Measurements from ENCODE around the gene ABCA1. TPM values are rescaled to one million over a fixed set of nuclear protein-coding genes. Genes with fewer than 3 reads are reported as not detected.
"Not testable (repeated sequence)": the region's sequence is repeated elsewhere in the genome, so short reads cannot be mapped to it uniquely, and the experiment has no call there.

The ABCA1 gene
- total and polyA plus RNA-seq, 2 donors (not counting 1 experiment from before 2014, with no cell fraction given), result 11.5 to 60.4 TPM

GRCh38 chr9:104774132-104774531, 153.8 kb downstream of the ABCA1 start:
- Histone ChIP-seq H3K9me3 (ENCODE audit: control insufficient read depth, insufficient read depth, low read depth, low read length) (no peaks in the 10 kb centered on the region), H4K20me1 (ENCODE audit: control insufficient read depth, extremely low read depth, insufficient read depth, low read length) (no peaks in the 10 kb centered on the region), H3K4me3 (replicated peaks in 1 of 4; ENCODE audit: control extremely low read depth in 1 of 4, insufficient read depth in 1 of 4, low read depth in 3 of 4, low read length in 4 of 4) (no peak overlapping the region), H3K9ac (ENCODE audit: insufficient read depth, low read length) (no peak overlapping the region), H3K4me2 (ENCODE audit: extremely low read depth, insufficient read depth, low read length) (no peak overlapping the region), H2AFZ (ENCODE audit: low read length) (no peak overlapping the region), H3K36me3 (ENCODE audit: control insufficient read depth, insufficient read depth, low read length) (no peaks in the 10 kb centered on the region), H3K79me2 (ENCODE audit: control insufficient read depth, insufficient read depth, low read length) (no peaks in the 10 kb centered on the region), H3K27ac (ENCODE audit: insufficient read depth, low read length) (no peak overlapping the region), H3K4me1 (ENCODE audit: control insufficient read depth, extremely low read depth, insufficient read depth, low read length) (peaks cover 2% of the 10 kb centered on the region), H3K27me3 (ENCODE audit: control insufficient read depth, insufficient read depth, low read length) (no peaks in the 10 kb centered on the region)
- no peak for DNase-seq (ENCODE audit: low read depth in 2 of 2)
- TF ChIP-seq EZH2 (IDR thresholded peaks at IDR 0.05; ENCODE audit: low read length, missing control alignments), result no peak
- TF ChIP-seq CTCF (conservative IDR thresholded peaks at IDR 0.05 in 1 of 2, IDR thresholded peaks at IDR 0.05 in 1 of 2; ENCODE audit: low read depth in 1 of 2, low read length in 2 of 2), result no peak

DNA sequence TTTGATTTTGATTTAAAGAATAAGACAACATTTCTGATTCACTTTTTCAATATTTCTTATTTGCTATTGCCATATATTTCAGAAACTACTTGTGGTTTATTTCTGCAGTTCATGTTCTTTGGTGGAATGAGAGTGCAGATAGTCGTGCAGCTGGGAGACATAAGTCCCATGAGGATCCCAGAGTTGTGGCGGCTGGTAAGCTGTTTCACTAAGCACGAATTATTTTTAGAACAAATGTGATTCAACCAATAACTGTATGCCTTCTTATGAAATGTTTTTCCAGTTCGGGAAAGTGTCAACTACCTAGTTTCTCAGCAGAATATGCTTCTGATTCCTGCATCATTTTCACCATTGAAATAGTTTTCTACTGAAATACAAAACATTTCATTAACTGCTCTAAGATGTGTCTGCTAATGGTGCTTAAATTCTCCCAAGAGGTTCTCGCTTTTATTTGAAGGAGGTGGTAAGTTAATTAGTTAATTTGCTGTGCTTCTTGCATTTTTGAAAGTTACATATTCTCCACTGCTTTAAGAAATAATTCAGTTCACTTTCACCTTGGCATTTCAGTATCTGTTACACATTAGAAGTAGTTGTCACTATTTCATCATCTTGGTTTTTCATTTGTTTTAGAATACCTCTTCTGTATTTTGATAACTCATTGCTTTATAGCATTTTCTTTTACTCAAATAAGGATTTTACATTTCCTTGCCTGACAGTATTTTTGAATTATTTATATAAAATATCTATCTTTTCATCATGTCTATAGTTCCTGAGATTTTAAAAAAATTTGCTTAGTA, 155.0 kb downstream of the ABCA1 start:
- no peak overlapping the region for H3K9ac ChIP-seq (ENCODE audit: insufficient read depth, low read length)
- no peak overlapping the region for H2AFZ ChIP-seq (ENCODE audit: low read length)
- H3K4me3 ChIP-seq (replicated peaks in 1 of 4; ENCODE audit: control extremely low read depth in 1 of 4, insufficient read depth in 1 of 4, low read depth in 3 of 4, low read length in 4 of 4), result no peak overlapping the region

GRCh38 chr9:104769655-104770054, 158.3 kb downstream of the ABCA1 start:
- Histone ChIP-seq H3K4me2 (ENCODE audit: extremely low read depth, insufficient read depth, low read length) (no peak overlapping the region), H2AFZ (ENCODE audit: low read length) (no peak overlapping the region), H3K27ac (ENCODE audit: insufficient read depth, low read length) (no peak overlapping the region), H3K79me2 (ENCODE audit: control insufficient read depth, insufficient read depth, low read length) (no peaks in the 10 kb centered on the region), H3K9ac (ENCODE audit: insufficient read depth, low read length) (no peak overlapping the region), H4K20me1 (ENCODE audit: control insufficient read depth, extremely low read depth, insufficient read depth, low read length) (no peaks in the 10 kb centered on the region), H3K9me3 (ENCODE audit: control insufficient read depth, insufficient read depth, low read depth, low read length) (no peaks in the 10 kb centered on the region), H3K27me3 (ENCODE audit: control insufficient read depth, insufficient read depth, low read length) (no peaks in the 10 kb centered on the region), H3K4me3 (replicated peaks in 1 of 4; ENCODE audit: control extremely low read depth in 1 of 4, insufficient read depth in 1 of 4, low read depth in 3 of 4, low read length in 4 of 4) (no peak overlapping the region), H3K36me3 (ENCODE audit: control insufficient read depth, insufficient read depth, low read length) (no peaks in the 10 kb centered on the region), H3K4me1 (ENCODE audit: control insufficient read depth, extremely low read depth, insufficient read depth, low read length) (no peaks in the 10 kb centered on the region)
- DNase-seq (ENCODE audit: low read depth in 2 of 2), result no peak
- TF ChIP-seq CTCF (conservative IDR thresholded peaks at IDR 0.05 in 1 of 2, IDR thresholded peaks at IDR 0.05 in 1 of 2; ENCODE audit: low read depth in 1 of 2, low read length in 2 of 2) (no peak), EZH2 (IDR thresholded peaks at IDR 0.05; ENCODE audit: low read length, missing control alignments) (no peak)

More for the DNA sequence above, 155.0 kb downstream of the ABCA1 start:
- no peaks in the 10 kb centered on the region for H3K36me3 ChIP-seq (ENCODE audit: control insufficient read depth, insufficient read depth, low read length)
- no peak for DNase-seq (ENCODE audit: low read depth in 2 of 2)
- H3K27me3 ChIP-seq (ENCODE audit: control insufficient read depth, insufficient read depth, low read length), result no peaks in the 10 kb centered on the region
- no peak overlapping the region for H3K4me2 ChIP-seq (ENCODE audit: extremely low read depth, insufficient read depth, low read length)
- H4K20me1 ChIP-seq (ENCODE audit: control insufficient read depth, extremely low read depth, insufficient read depth, low read length), result no peaks in the 10 kb centered on the region
- H3K27ac ChIP-seq (ENCODE audit: insufficient read depth, low read length), result no peak overlapping the region
- H3K4me1 ChIP-seq (ENCODE audit: control insufficient read depth, extremely low read depth, insufficient read depth, low read length), result peaks cover 2% of the 10 kb centered on the region
- no peaks in the 10 kb centered on the region for H3K79me2 ChIP-seq (ENCODE audit: control insufficient read depth, insufficient read depth, low read length)
- H3K9me3 ChIP-seq (ENCODE audit: control insufficient read depth, insufficient read depth, low read depth, low read length), result no peaks in the 10 kb centered on the region
- TF ChIP-seq EZH2 (IDR thresholded peaks at IDR 0.05; ENCODE audit: low read length, missing control alignments) (no peak), CTCF (conservative IDR thresholded peaks at IDR 0.05 in 1 of 2, IDR thresholded peaks at IDR 0.05 in 1 of 2; ENCODE audit: low read depth in 1 of 2, low read length in 2 of 2) (no peak)

DNA sequence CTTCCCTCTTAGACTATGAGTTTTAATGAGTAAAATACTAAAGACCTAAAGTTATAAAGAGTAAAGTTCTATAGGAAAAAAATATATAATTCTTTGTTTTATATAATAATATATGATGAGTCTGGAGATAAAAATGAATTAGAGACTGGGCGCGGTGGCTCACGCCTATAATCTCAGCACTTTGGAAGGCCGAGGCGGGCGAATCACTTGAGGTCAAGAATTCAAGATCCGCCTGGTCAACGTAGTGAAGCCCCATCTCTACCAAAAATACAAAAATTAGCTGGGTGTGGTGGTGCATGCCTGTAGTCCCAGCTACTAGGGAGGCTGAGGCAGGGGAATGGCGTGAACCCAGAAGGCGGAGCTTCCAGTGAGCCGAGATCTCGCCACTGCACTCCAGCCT, 158.9 kb downstream of the ABCA1 start:
- H3K4me3 ChIP-seq (replicated peaks in 1 of 4; ENCODE audit: control extremely low read depth in 1 of 4, insufficient read depth in 1 of 4, low read depth in 3 of 4, low read length in 4 of 4); H2AFZ ChIP-seq (ENCODE audit: low read length); H3K36me3 ChIP-seq (ENCODE audit: control insufficient read depth, insufficient read depth, low read length); H3K79me2 ChIP-seq (ENCODE audit: control insufficient read depth, insufficient read depth, low read length); H3K9ac ChIP-seq (ENCODE audit: insufficient read depth, low read length); H3K4me2 ChIP-seq (ENCODE audit: extremely low read depth, insufficient read depth, low read length); H3K4me1 ChIP-seq (ENCODE audit: control insufficient read depth, extremely low read depth, insufficient read depth, low read length); H4K20me1 ChIP-seq (ENCODE audit: control insufficient read depth, extremely low read depth, insufficient read depth, low read length); H3K27ac ChIP-seq (ENCODE audit: insufficient read depth, low read length); DNase-seq (ENCODE audit: low read depth in 2 of 2); H3K9me3 ChIP-seq (ENCODE audit: control insufficient read depth, insufficient read depth, low read depth, low read length); H3K27me3 ChIP-seq (ENCODE audit: control insufficient read depth, insufficient read depth, low read length): not testable (repeated sequence)

Measured in fibroblast of lung (primary cell).